GM12873 (cell line): ENCODE results near the gene PRXL2A.

ENCODE experiments used
- TF ChIP-seq, protein P1 (sequence below): IDR thresholded peaks from 2 replicates; pipeline ENCODE4 v1.5.1; 2012; ENCODE audit warnings: low read depth, mild to moderate bottlenecking, moderate library complexity, low read length, control low read depth; ENCODE audit not compliant: insufficient read depth; ENCODE audit errors: missing control alignments

Gene PRXL2A

GRCh38 chr10:80408242-80409101 lies at the start of gene PRXL2A:
PRXL2A (plus strand) TSS chr10:80408551; CDS start chr10:80420468, 11,917 bp downstream.
- TF ChIP-seq, protein P1, sequence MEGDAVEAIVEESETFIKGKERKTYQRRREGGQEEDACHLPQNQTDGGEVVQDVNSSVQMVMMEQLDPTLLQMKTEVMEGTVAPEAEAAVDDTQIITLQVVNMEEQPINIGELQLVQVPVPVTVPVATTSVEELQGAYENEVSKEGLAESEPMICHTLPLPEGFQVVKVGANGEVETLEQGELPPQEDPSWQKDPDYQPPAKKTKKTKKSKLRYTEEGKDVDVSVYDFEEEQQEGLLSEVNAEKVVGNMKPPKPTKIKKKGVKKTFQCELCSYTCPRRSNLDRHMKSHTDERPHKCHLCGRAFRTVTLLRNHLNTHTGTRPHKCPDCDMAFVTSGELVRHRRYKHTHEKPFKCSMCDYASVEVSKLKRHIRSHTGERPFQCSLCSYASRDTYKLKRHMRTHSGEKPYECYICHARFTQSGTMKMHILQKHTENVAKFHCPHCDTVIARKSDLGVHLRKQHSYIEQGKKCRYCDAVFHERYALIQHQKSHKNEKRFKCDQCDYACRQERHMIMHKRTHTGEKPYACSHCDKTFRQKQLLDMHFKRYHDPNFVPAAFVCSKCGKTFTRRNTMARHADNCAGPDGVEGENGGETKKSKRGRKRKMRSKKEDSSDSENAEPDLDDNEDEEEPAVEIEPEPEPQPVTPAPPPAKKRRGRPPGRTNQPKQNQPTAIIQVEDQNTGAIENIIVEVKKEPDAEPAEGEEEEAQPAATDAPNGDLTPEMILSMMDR: no peak

DNA sequence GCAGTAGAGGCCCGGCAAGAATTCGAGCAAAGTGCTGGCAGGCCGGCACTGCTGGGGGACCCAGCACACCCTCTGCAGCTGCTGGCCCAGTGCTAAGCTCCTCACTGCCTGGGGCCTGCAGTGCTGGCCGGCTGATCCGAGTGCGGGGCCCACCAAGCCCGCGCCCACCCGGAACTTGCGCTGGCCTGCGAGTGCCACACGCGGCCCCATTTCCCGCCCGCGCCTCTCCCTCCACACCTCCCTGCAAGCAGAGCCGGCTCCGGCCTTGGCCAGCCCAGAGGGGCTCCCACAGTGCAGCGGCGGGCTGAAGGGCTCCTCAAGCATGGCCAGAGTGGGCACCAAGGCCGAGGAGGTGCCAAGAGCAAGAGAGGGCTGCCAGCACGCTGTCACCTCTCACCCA lies 48.7 kb upstream of the PRXL2A start:
- TF ChIP-seq, protein P1: no peak

GRCh38 chr10:80365510-80365909 lies 42.8 kb upstream of the PRXL2A start:
- TF ChIP-seq, protein P1: no peak

DNA sequence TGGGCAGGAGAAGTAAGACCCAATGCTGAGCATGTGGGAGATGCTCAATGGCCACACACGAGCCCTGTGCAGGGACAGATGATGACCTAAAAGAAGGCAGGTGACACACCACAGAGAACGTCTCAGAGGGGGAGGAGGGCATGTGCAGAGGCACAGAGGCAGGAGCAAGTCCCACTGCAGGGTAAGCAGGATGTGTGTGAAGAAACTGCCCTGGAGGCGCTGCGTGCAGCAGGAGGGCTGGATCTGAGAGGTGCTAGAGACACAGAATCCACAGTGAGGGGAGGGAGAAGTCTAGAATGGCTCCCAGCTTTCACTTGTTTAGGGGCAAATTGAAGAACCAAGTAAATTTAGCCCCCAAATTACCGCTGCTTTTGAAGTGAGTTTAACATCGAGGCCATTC lies 36.9 kb upstream of the PRXL2A start:
- TF ChIP-seq, protein P1: no peak

DNA sequence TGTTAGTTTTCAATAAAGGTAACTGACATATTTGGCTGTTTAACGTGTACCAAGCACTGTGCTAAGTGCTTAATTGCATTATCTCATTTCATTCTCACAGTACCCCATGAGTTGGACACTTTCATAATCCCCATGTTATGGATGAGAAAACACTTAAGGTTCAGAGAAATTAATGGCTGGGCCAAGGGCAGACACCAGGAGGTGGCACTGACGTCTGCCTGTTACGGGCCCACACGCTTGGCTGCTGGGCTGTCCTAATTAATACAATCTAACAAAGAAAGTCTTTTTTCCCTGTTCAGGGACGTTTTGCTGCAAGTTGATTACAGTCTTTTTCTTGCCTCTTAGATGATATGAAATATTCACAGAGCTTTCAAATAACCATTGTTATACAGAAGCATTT lies 35.7 kb upstream of the PRXL2A start:
- TF ChIP-seq, protein P1: no peak

GRCh38 chr10:80373502-80373901 lies 34.8 kb upstream of the PRXL2A start:
- TF ChIP-seq, protein P1: no peak

DNA sequence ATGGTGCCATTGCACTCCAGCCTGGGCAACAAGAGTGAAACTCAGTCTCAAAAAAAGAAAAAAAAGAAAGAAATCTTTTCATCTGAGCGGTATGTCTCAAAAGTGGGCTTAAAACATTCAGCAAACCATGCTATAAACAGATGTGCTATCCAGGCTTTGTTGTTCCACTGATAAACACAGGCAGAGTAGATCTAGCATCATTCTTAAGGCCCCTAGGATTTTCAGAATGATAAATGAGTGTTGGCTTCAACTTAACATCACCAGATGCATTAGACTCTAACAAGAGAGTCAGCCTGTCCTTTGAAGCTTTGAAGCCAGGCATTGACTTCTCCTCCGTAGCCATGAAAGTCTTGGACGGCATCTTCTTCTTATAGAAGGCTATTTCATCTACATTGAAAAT lies 28.6 kb upstream of the PRXL2A start:
- TF ChIP-seq, protein P1: no peak
